Sciatic nerve (tissue), 2 donors: ENCODE data around the gene CAPS. TPM values are rescaled to one million over a fixed set of nuclear protein-coding genes. Genes with fewer than 3 reads are reported as not detected.

Source experiments
- ATAC-seq: fragments of 200-7000 bp; cut with Tn5 transposase; one replicate; pipeline ENCODE4 v1.9.1; 2020; ENCODE audit warnings: mild to moderate bottlenecking, moderate library complexity
- DNase-seq: peaks from one replicate; pipeline ENCODE4 v3.0.0-alpha.2; 2020; ENCODE audit warnings: low spot score
- intact Hi-C: fragments of 100-400 bp; cut with DNase I; formaldehyde crosslinking; loops from one replicate; pipeline ENCODE4 v1.14.2; 2022
- total RNA-seq: library from RNA; stranded (reverse); fragmentation: NEBNext Ultra II Directional; extraction: Animal tissue kit (Norgen Biotek cat#: 25700); gene quantifications from one replicate; pipeline ENCODE4 v1.2.1, GENCODE V29; 2021
- donor health status: DM: no; HTN: no; CAD: no.
- donor health status: DM: no; HTN: no; CAD: no.

Gene CAPS
- total RNA-seq, 1 donor from 2014 or later = 80.2 TPM

- ATAC-seq = no peak
- DNase-seq = no peak
- intact Hi-C loops = no loop called here
Observed at GRCh38 chr19:5890099-5890498, 24.0 kb upstream of the CAPS start.

- intact Hi-C loops = no loop called here
- ATAC-seq (peak; percentile 3), DNase-seq (no peak)
Observed at GRCh38 chr19:5891572-5891937, 22.5 kb upstream of the CAPS start.

- intact Hi-C loops = no loop called here
- ATAC-seq (peak; percentile 61), DNase-seq (no peak)
Observed at GRCh38 chr19:5891938-5892771, 21.9 kb upstream of the CAPS start.

GRCh38 chr19:5892772-5893275 is 21.2 kb upstream of the CAPS start:
- intact Hi-C loops = no loop called here
- ATAC-seq (no peak), DNase-seq (no peak)

- no peak for DNase-seq
- intact Hi-C loops = no loop called here
- no peak for ATAC-seq
Observed at GRCh38 chr19:5893296-5893903, 20.7 kb upstream of the CAPS start.

- intact Hi-C loops = no loop called here
- no peak for DNase-seq
- ATAC-seq = peak; percentile 30
Observed at GRCh38 chr19:5893907-5894703, 19.9 kb upstream of the CAPS start.

- intact Hi-C loops = no loop called here
- DNase-seq (no peak), ATAC-seq (no peak)
Observed at GRCh38 chr19:5894704-5895349, 19.2 kb upstream of the CAPS start.

GRCh38 chr19:5895409-5895808 is 18.6 kb upstream of the CAPS start:
- no peak for ATAC-seq
- intact Hi-C loops = no loop called here
- DNase-seq = no peak

- DNase-seq = no peak
- intact Hi-C loops = no loop called here
- ATAC-seq = no peak
Observed at GRCh38 chr19:5895890-5896289, 18.2 kb upstream of the CAPS start.

- DNase-seq (no peak), ATAC-seq (no peak)
- intact Hi-C loops = no loop called here
Observed at GRCh38 chr19:5896365-5897076, 17.5 kb upstream of the CAPS start.

- ATAC-seq = no peak
- intact Hi-C loops = no loop called here
- DNase-seq = no peak
Observed at GRCh38 chr19:5897189-5897969, 16.7 kb upstream of the CAPS start.

- ATAC-seq = no peak
- intact Hi-C loops = no loop called here
- DNase-seq = no peak
Observed at GRCh38 chr19:5899728-5900526, 14.1 kb upstream of the CAPS start.

- no peak for DNase-seq
- intact Hi-C loops = no loop called here
- ATAC-seq = no peak
Observed at GRCh38 chr19:5900976-5901375, 13.1 kb upstream of the CAPS start.

GRCh38 chr19:5903056-5903623 is 10.9 kb upstream of the CAPS start:
- ATAC-seq (no peak), DNase-seq (no peak)
- intact Hi-C loops = no loop called here

GRCh38 chr19:5903624-5904351 is 10.3 kb upstream of the CAPS start, which contains the start of gene NDUFA11:
Gene NDUFA11, minus strand, starts transcription at chr19:5903790. Its CDS starts 82 bp downstream, at chr19:5903708.
- intact Hi-C loops = no loop called here
- DNase-seq (peak; percentile 99), ATAC-seq (peak; percentile 89)
